Measurements from ENCODE around the gene GGTLC3. TPM values are rescaled to one million over a fixed set of nuclear protein-coding genes. Genes with fewer than 3 reads are reported as not detected.
A peak's percentile ranks its signal among the peaks of the same experiment; 100 is the strongest.
"Not testable (repeated sequence)": the region's sequence is repeated elsewhere in the genome, so short reads cannot be mapped to it uniquely, and the experiment has no call there.

GGTLC3 gene
- total RNA-seq (2014; rRNA removed) (not detected in 2 replicates), Bru-seq, nascent RNA (not detected), BruChase-seq, experiment 1, labeled RNA remaining after a 6-hour chase (not detected), BruChase-seq, experiment 2, labeled RNA remaining after a 2-hour chase (not detected)
- long read RNA-seq: 0 reads

DNA sequence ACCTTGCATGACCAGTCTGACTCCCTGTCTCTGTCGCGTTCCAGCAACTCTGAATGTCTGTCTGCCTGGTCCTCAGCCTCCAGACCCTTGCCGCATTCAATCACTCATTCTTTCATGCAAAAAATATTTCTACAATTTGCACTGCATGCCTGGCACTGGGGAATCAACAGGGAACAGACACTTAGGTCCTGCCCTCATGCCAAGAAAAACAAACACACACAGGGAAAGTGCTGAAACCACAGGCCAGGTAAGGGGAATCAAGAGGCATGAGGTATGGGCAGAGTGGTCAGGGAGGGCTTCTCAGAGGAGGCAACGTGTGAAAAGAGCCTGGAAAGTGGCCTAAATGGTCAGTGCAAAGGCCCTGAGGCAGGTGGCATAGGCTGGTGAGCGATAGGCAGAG, at the start of gene GGTLC3:
GGTLC3 (minus strand) TSS at position 101 of the 400 bp plus-strand sequence. CDS start 264 bp downstream, outside the sequence.
- ATAC-seq; H3K79me2 ChIP-seq (ENCODE audit: low read length); H3K9ac ChIP-seq (ENCODE audit: low read length); H2AFZ ChIP-seq (ENCODE audit: low read length); H3K4me2 ChIP-seq (ENCODE audit: low read length); H3K36me3 ChIP-seq (ENCODE audit: low read depth, low read length); POLR2A ChIA-PET (ENCODE audit: unreplicated experiment); BruUV-seq (replicated peaks); H3K9me3 ChIP-seq (ENCODE audit: low read length); H3K27ac ChIP-seq (ENCODE audit: low read length); H3K27me3 ChIP-seq (ENCODE audit: low read length); H4K20me1 ChIP-seq (ENCODE audit: low read length); H3K9me2 ChIP-seq (replicated peaks; ENCODE audit: low read length); H3K4me3 ChIP-seq (ENCODE audit: low read length); CTCF ChIA-PET; DNase-seq; H3F3A ChIP-seq (ENCODE audit: low read length, unreplicated experiment); H3K4me1 ChIP-seq (ENCODE audit: insufficient read depth, low read length); intact Hi-C loops (cut with micrococcal nuclease): not testable (repeated sequence)

DNA sequence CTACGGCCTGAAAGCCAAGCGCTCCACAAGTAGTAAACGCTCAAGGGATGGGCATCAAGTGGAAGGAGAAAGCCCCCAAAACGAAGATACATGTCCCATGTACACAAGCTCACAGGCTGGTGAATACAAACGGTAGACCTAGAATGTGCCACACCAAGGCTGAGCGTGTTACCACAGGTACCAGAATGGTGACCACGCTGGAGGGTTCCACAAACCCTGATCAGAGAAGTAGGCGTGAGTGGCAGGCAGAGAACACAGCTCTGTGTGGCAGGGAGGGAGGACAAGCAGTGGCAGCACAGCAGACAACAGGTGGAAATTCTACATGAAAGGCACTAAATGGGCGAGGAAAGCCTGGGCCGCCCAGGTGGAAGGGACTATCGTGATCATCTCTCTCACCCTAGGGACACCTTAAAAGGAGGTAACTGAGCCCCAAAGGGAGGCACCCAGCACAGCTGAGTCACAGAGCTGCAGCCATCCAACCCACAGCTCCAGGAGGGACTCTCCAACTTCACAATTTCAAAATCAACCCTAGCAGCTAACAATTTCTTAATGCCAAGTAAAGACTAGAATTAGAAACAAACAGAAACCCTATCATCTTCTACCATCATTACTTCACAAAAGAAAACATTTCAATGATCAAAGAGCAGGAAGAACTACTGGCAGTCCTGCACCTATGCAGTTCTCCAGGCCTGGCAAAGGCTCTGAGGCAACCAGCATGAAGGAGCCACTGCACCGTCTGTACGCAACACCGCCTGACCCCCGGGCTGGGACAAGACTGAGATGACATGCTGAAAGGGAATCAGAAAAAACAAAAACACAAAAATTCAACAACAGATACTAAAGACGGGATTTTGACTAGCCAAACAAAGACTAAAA, 42.4 kb upstream of the GGTLC3 start:
- CTCF ChIA-PET; H3K79me2 ChIP-seq (ENCODE audit: low read length); H3K9me3 ChIP-seq (ENCODE audit: low read length); H3K4me1 ChIP-seq (ENCODE audit: insufficient read depth, low read length); intact Hi-C loops (cut with micrococcal nuclease); H2AFZ ChIP-seq (ENCODE audit: low read length); H3K4me2 ChIP-seq (ENCODE audit: low read length); H3K9ac ChIP-seq (ENCODE audit: low read length); ATAC-seq; H3K27ac ChIP-seq (ENCODE audit: low read length); H3K4me3 ChIP-seq (ENCODE audit: low read length); H3K36me3 ChIP-seq (ENCODE audit: low read depth, low read length); POLR2A ChIA-PET (ENCODE audit: unreplicated experiment); H3K27me3 ChIP-seq (ENCODE audit: low read length); DNase-seq; H3K9me2 ChIP-seq (replicated peaks; ENCODE audit: low read length); H3F3A ChIP-seq (ENCODE audit: low read length, unreplicated experiment); BruUV-seq (replicated peaks); H4K20me1 ChIP-seq (ENCODE audit: low read length): not testable (repeated sequence)

DNA sequence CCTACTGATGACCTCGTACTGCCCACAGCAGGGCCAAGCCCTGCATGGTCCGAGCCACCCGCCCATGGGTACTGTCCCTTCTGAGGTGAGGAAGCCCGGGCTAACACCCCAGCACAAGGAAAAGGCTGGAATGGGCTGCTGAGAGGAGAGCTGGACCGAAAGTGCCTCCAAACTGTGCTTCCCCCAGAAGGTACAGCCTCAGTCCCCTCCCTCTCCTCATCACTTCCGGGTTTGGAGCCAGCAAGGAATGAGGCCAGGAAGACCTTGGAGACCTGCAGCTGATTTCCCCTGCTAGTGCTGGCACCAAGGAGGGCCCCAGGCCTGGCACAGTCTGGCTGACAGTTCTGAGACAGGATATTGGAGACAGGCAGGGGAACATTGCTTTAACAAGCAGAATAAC, 41.0 kb upstream of the GGTLC3 start:
- ATAC-seq; H3K9me2 ChIP-seq (replicated peaks; ENCODE audit: low read length); DNase-seq; H3F3A ChIP-seq (ENCODE audit: low read length, unreplicated experiment); H2AFZ ChIP-seq (ENCODE audit: low read length); H3K36me3 ChIP-seq (ENCODE audit: low read depth, low read length); BruUV-seq (replicated peaks); H3K79me2 ChIP-seq (ENCODE audit: low read length); H3K4me2 ChIP-seq (ENCODE audit: low read length); H3K4me3 ChIP-seq (ENCODE audit: low read length); intact Hi-C loops (cut with micrococcal nuclease); H3K4me1 ChIP-seq (ENCODE audit: insufficient read depth, low read length); CTCF ChIA-PET; H3K9ac ChIP-seq (ENCODE audit: low read length); H4K20me1 ChIP-seq (ENCODE audit: low read length); H3K9me3 ChIP-seq (ENCODE audit: low read length); H3K27ac ChIP-seq (ENCODE audit: low read length); H3K27me3 ChIP-seq (ENCODE audit: low read length); POLR2A ChIA-PET (ENCODE audit: unreplicated experiment): not testable (repeated sequence)

DNA sequence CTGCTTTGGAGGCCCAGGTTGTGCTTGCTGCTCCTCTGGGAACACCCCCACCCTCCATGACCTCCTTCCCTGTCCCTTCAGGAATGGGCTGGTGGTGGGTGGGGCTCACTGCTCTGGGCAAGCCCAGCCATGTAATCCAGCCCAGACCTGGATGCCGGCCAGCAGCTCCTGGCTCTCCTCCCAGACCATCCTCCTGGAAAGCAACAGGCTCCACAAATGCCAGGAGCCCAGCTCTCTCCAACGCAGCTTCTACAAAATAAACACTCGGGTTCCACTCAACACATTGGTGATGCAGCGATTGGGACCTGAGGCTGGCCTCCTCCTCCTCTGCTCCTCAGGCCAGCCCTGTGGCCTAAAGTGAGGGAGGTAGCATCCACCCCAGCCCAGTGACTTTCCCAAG, 40.6 kb upstream of the GGTLC3 start:
- DNase-seq; H3K9ac ChIP-seq (ENCODE audit: low read length); POLR2A ChIA-PET (ENCODE audit: unreplicated experiment); H3K4me3 ChIP-seq (ENCODE audit: low read length); BruUV-seq (replicated peaks); H4K20me1 ChIP-seq (ENCODE audit: low read length); H3K4me2 ChIP-seq (ENCODE audit: low read length); H3K9me2 ChIP-seq (replicated peaks; ENCODE audit: low read length); H3K36me3 ChIP-seq (ENCODE audit: low read depth, low read length); intact Hi-C loops (cut with micrococcal nuclease); H3K27ac ChIP-seq (ENCODE audit: low read length); H3F3A ChIP-seq (ENCODE audit: low read length, unreplicated experiment); CTCF ChIA-PET; H2AFZ ChIP-seq (ENCODE audit: low read length); H3K9me3 ChIP-seq (ENCODE audit: low read length); H3K4me1 ChIP-seq (ENCODE audit: insufficient read depth, low read length); H3K79me2 ChIP-seq (ENCODE audit: low read length); H3K27me3 ChIP-seq (ENCODE audit: low read length): not testable (repeated sequence)
- ATAC-seq: peak; percentile 86

DNA sequence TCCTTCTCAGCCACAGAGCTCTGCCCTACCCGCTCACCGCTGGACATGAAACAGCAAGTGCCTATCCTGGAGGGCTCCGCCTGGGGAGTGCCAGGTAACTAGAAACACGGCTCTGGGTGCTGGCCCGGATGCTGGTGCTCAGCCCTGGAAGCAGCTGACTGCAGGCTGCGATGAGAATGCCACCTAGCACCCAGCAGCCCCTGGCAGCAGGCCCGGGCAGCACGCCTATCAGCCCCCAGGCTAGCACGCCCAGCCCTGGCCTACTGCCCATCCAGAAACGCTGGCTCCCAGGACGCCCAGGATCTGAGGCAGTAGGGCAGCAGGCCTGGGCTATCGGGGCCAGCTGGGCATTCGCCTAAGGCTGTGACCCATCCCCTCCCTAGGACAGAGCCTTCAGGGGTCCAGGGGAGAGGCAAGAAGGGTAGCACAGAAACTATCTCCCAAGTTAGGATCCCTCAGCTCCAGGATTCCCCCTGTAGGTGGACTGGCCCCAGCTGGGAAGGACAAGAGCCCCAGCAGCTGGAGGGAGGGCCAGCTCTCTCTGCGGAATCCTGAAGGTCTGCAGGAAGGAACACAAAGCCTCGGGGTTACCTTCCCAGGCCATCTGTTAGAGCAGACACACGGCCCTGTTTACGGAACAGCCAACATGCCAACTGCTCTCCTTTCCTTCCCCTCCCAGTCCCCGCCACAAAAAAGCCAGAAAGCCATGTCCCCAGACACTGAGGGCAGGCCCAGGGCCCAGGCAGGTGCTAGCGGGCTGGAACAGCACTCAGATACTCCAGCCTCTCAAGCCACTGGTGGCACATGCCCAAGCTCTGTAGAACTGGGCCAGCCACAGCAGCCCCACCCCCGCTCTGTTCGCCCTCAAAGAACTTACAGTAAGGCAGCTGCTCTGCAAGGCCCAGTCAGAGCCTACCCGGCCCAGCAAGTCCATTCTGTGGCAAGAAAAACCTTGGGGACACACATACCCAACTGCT, 36.6 kb upstream of the GGTLC3 start:
- H2AFZ ChIP-seq (ENCODE audit: low read length); H3K9ac ChIP-seq (ENCODE audit: low read length); H3K79me2 ChIP-seq (ENCODE audit: low read length); H3K9me3 ChIP-seq (ENCODE audit: low read length); H3K4me2 ChIP-seq (ENCODE audit: low read length); H3K4me3 ChIP-seq (ENCODE audit: low read length); H3F3A ChIP-seq (ENCODE audit: low read length, unreplicated experiment); BruUV-seq (replicated peaks); H3K27ac ChIP-seq (ENCODE audit: low read length); H4K20me1 ChIP-seq (ENCODE audit: low read length); H3K27me3 ChIP-seq (ENCODE audit: low read length); H3K9me2 ChIP-seq (replicated peaks; ENCODE audit: low read length); CTCF ChIA-PET; DNase-seq; H3K4me1 ChIP-seq (ENCODE audit: insufficient read depth, low read length); H3K36me3 ChIP-seq (ENCODE audit: low read depth, low read length); POLR2A ChIA-PET (ENCODE audit: unreplicated experiment); intact Hi-C loops (cut with micrococcal nuclease): not testable (repeated sequence)
- ATAC-seq: peak; percentile 67

DNA sequence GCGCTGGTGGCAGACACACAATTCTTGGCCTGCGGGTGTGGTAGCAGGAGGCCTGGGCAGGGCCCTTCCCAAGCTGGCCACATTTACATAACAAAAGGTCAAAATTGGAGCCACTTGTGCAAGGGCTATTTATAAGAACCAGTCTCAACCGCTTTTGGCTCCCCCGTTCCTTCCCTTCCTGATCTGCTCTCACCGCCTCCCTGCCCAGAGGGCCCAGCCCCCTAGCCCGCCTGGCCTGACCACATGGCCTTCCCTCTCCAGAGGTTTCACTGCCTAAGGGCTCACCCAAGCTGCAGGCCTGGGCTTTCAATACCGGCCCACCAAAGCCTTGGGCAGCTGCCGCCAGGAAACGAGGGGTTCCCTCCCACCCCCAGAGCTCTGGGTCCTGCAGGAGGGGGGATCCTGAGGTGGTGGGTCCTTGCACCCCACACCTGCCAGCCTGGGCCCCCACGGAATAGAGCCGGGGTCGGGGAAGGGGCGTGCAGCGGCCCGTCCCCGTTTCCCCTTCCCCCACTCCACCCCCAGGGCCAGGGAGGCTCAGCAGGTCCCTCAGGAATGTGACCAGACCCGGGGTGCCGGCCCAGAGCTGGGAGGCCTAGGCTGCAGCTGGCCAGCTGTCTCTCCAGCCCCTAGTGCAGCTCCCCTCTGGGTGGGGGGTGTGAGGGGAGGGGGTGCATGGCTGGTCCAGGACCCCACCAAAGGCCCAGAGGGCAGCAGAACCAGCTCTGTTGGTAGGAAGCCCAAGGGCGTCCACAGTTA, 35.1 kb upstream of the GGTLC3 start:
- H3K9ac ChIP-seq (ENCODE audit: low read length); H3F3A ChIP-seq (ENCODE audit: low read length, unreplicated experiment); H3K27me3 ChIP-seq (ENCODE audit: low read length); H3K36me3 ChIP-seq (ENCODE audit: low read depth, low read length); POLR2A ChIA-PET (ENCODE audit: unreplicated experiment); H4K20me1 ChIP-seq (ENCODE audit: low read length); H2AFZ ChIP-seq (ENCODE audit: low read length); BruUV-seq (replicated peaks); H3K9me3 ChIP-seq (ENCODE audit: low read length); CTCF ChIA-PET; H3K79me2 ChIP-seq (ENCODE audit: low read length); H3K4me1 ChIP-seq (ENCODE audit: insufficient read depth, low read length); H3K4me3 ChIP-seq (ENCODE audit: low read length); H3K4me2 ChIP-seq (ENCODE audit: low read length); ATAC-seq; intact Hi-C loops (cut with micrococcal nuclease); H3K27ac ChIP-seq (ENCODE audit: low read length); DNase-seq; H3K9me2 ChIP-seq (replicated peaks; ENCODE audit: low read length): not testable (repeated sequence)

Measured in PC-3 (cell line).